Neuronal stem cell (in vitro differentiated cells): ENCODE measurements around the gene SLC9A4. TPM values are rescaled to one million over a fixed set of nuclear protein-coding genes. Genes with fewer than 3 reads are reported as not detected.

Source experiments
- DNase-seq: peaks from one replicate; pipeline ENCODE4 v3.0.0-alpha.2; 2013; ENCODE audit warnings: low spot score
- H2AFZ ChIP-seq: one replicate; pipeline ENCODE4 v1.6.1; 2013; ENCODE audit warnings: mild to moderate bottlenecking, low read length, inconsistent platforms
- H2AK5ac ChIP-seq: 2 replicates; pipeline ENCODE4 v1.6.1; 2013; ENCODE audit warnings: low read depth, mild to moderate bottlenecking, inconsistent platforms, low read length, moderate library complexity, mixed read lengths
- H2BK120ac ChIP-seq: 2 replicates; pipeline ENCODE4 v1.6.1; 2013; ENCODE audit warnings: low read depth, mild to moderate bottlenecking, inconsistent platforms, low read length, moderate library complexity, mixed read lengths
- H2BK12ac ChIP-seq: one replicate; pipeline ENCODE4 v1.6.1; 2013; ENCODE audit warnings: low read length, inconsistent platforms
- H2BK15ac ChIP-seq: 2 replicates; pipeline ENCODE4 v1.6.1; 2013; ENCODE audit warnings: mild to moderate bottlenecking, low read length, inconsistent platforms, mixed read lengths
- H2BK5ac ChIP-seq: one replicate; pipeline ENCODE4 v1.6.1; 2013; ENCODE audit warnings: inconsistent platforms, mild to moderate bottlenecking, low read length, moderate library complexity
- H3K14ac ChIP-seq: one replicate; pipeline ENCODE4 v1.6.1; 2013; ENCODE audit warnings: low read length, inconsistent platforms
- H3K18ac ChIP-seq: 2 replicates; pipeline ENCODE4 v1.6.1; 2013; ENCODE audit warnings: low read length, inconsistent platforms
- H3K23ac ChIP-seq: 2 replicates; pipeline ENCODE4 v1.6.1; 2013; ENCODE audit warnings: low read depth, mild to moderate bottlenecking, mixed read lengths, low read length, inconsistent platforms; ENCODE audit not compliant: poor library complexity
- H3K27ac ChIP-seq: replicated peaks from 3 replicates; pipeline ENCODE4 v1.5.1; 2013; ENCODE audit warnings: low read length, inconsistent platforms
- H3K27me3 ChIP-seq, 3 experiments: 2 replicates each; pipeline ENCODE4 v1.6.1; 2013; ENCODE audit warnings: low read length in 3 of 3, mild to moderate bottlenecking in 2 of 3, inconsistent platforms in 1 of 3, low read depth in 1 of 3, mixed read lengths in 1 of 3, moderate library complexity in 1 of 3; ENCODE audit not compliant: control insufficient read depth in 3 of 3, insufficient read depth in 3 of 3
- H3K36me3 ChIP-seq, 2 donors: replicated peaks in 1 of 2; 2 replicates each; pipeline ENCODE4 v1.6.1; 2013; ENCODE audit warnings: low read length in 2 of 2; ENCODE audit not compliant: control insufficient read depth in 2 of 2, insufficient read depth in 2 of 2
- H3K4ac ChIP-seq: 2 replicates; pipeline ENCODE4 v1.6.1; 2013; ENCODE audit warnings: inconsistent platforms, mild to moderate bottlenecking, low read length, moderate library complexity
- H3K4me1 ChIP-seq, 2 donors: 1 replicate in 1 of 2; 2 replicates in 1 of 2; pipeline ENCODE4 v1.6.1; 2013; ENCODE audit warnings: low read length in 2 of 2, low read depth in 1 of 2; ENCODE audit not compliant: control insufficient read depth in 2 of 2, insufficient read depth in 1 of 2
- H3K4me2 ChIP-seq: one replicate; pipeline ENCODE4 v1.6.1; 2013; ENCODE audit warnings: mild to moderate bottlenecking, low read length, inconsistent platforms; ENCODE audit not compliant: insufficient read depth, poor library complexity, severe bottlenecking
- H3K4me3 ChIP-seq, 2 donors: 2 replicates each; pipeline ENCODE4 v1.5.1; 2013; ENCODE audit warnings: low read length in 2 of 2, mild to moderate bottlenecking in 2 of 2, inconsistent platforms in 1 of 2, moderate library complexity in 1 of 2
- H3K79me1 ChIP-seq: one replicate; pipeline ENCODE4 v1.6.1; 2013; ENCODE audit warnings: low read depth, mild to moderate bottlenecking, inconsistent platforms, low read length, moderate library complexity
- H3K9ac ChIP-seq: one replicate; pipeline ENCODE4 v1.6.1; 2013; ENCODE audit warnings: mild to moderate bottlenecking, low read depth, low read length, inconsistent platforms; ENCODE audit not compliant: poor library complexity
- H3K9me3 ChIP-seq, 2 donors: replicated peaks in 1 of 2; 2 replicates each; pipeline versions ENCODE3 to v1.6.1; 2013; ENCODE audit warnings: low read length in 2 of 2, mild to moderate bottlenecking in 2 of 2, inconsistent platforms in 1 of 2, low read depth in 1 of 2, mixed read lengths in 1 of 2, moderate library complexity in 1 of 2; ENCODE audit not compliant: control insufficient read depth in 2 of 2, insufficient read depth in 1 of 2
- H4K8ac ChIP-seq: one replicate; pipeline ENCODE4 v1.6.1; 2013; ENCODE audit warnings: low read depth, mild to moderate bottlenecking, inconsistent platforms, low read length, moderate library complexity
- H4K91ac ChIP-seq: one replicate; pipeline ENCODE4 v1.6.1; 2013; ENCODE audit warnings: low read length, low read depth, mild to moderate bottlenecking, inconsistent platforms; ENCODE audit not compliant: poor library complexity
- WGBS, 2 donors: extraction: QIAGEN DNeasy Blood & Tissue Kit; methylation state at CpG; one replicate each; pipeline ENCODE4 v1.1.7; 2013; ENCODE audit warnings: missing lambda C conversion rate in 2 of 2, mixed read lengths in 1 of 2; ENCODE audit not compliant: insufficient read length in 2 of 2, insufficient replicate concordance in 1 of 2; ENCODE audit errors: extremely low coverage in 2 of 2; 5-methylcytosine and 5-hydroxymethylcytosine counted together
- polyA plus RNA-seq, 2 experiments: library from polyadenylated mRNA; stranded (reverse); fragments of 200-250 nt; gene quantifications; one replicate each; pipeline ENCODE4 v1.2.3, GENCODE V29; 2013

The SLC9A4 gene, protein sequence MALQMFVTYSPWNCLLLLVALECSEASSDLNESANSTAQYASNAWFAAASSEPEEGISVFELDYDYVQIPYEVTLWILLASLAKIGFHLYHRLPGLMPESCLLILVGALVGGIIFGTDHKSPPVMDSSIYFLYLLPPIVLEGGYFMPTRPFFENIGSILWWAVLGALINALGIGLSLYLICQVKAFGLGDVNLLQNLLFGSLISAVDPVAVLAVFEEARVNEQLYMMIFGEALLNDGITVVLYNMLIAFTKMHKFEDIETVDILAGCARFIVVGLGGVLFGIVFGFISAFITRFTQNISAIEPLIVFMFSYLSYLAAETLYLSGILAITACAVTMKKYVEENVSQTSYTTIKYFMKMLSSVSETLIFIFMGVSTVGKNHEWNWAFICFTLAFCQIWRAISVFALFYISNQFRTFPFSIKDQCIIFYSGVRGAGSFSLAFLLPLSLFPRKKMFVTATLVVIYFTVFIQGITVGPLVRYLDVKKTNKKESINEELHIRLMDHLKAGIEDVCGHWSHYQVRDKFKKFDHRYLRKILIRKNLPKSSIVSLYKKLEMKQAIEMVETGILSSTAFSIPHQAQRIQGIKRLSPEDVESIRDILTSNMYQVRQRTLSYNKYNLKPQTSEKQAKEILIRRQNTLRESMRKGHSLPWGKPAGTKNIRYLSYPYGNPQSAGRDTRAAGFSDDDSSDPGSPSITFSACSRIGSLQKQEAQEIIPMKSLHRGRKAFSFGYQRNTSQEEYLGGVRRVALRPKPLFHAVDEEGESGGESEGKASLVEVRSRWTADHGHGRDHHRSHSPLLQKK
- not detected for polyA plus RNA-seq (2013, experiment 1 of 2)
- polyA plus RNA-seq (2013, experiment 2 of 2): not detected

- Histone ChIP-seq H3K79me1 (no peaks in the 10 kb centered on the region), H3K9ac (no peak within 1 kb of the TSS), H3K23ac (no peak within 1 kb of the TSS), H2BK15ac (no peak within 1 kb of the TSS), H3K14ac (no peak within 1 kb of the TSS), H3K36me3 (no peaks in the 10 kb centered on the region), H2BK5ac (no peak within 1 kb of the TSS), H4K91ac (no peak within 1 kb of the TSS), H2AK5ac (no peak within 1 kb of the TSS), H3K9me3 (no peaks in the 10 kb centered on the region), H4K8ac (no peak within 1 kb of the TSS), H3K27me3 (no peaks in the 10 kb centered on the region), H2AFZ (no peak within 1 kb of the TSS), H3K4me3 (no peak within 1 kb of the TSS), H3K4me2 (no peak within 1 kb of the TSS), H2BK120ac (no peak within 1 kb of the TSS), H2BK12ac (no peak within 1 kb of the TSS), H3K18ac (no peak within 1 kb of the TSS), H3K4ac (no peak within 1 kb of the TSS), H3K27ac (no peak within 1 kb of the TSS), H3K4me1 (no peaks in the 10 kb centered on the region)
- peak; percentile 30 for DNase-seq
- WGBS, 2 donors: no CpG with 5 or more reads among the region's 3 CpGs
Observed at GRCh38 chr2:102473020-102473419, at the start of gene SLC9A4. TSS of gene SLC9A4 (plus strand) at chr2:102473226. CDS start at chr2:102473760, 534 bp downstream.

- Histone ChIP-seq H3K27ac (no peak overlapping the region), H3K9me3 (no peaks in the 10 kb centered on the region), H2BK12ac (no peak overlapping the region), H2BK15ac (no peak overlapping the region), H4K8ac (no peak overlapping the region), H3K9ac (no peak overlapping the region), H2AFZ (no peak overlapping the region), H2AK5ac (no peak overlapping the region), H3K14ac (no peak overlapping the region), H2BK5ac (no peak overlapping the region), H3K27me3 (peaks cover 0 to 4% (median 0%) of the 10 kb centered on the region in 3 experiments), H3K4me1 (no peaks in the 10 kb centered on the region), H3K79me1 (no peaks in the 10 kb centered on the region), H3K4me2 (no peak overlapping the region), H2BK120ac (no peak overlapping the region), H4K91ac (no peak overlapping the region), H3K18ac (no peak overlapping the region), H3K36me3 (no peaks in the 10 kb centered on the region), H3K4me3 (no peak overlapping the region), H3K4ac (no peak overlapping the region), H3K23ac (no peak overlapping the region)
- no peak for DNase-seq
- no CpG with 5 or more reads among the region's 2 CpGs for WGBS, 2 donors
Observed at GRCh38 chr2:102423368-102423767, 49.7 kb upstream of the SLC9A4 start.

DNA sequence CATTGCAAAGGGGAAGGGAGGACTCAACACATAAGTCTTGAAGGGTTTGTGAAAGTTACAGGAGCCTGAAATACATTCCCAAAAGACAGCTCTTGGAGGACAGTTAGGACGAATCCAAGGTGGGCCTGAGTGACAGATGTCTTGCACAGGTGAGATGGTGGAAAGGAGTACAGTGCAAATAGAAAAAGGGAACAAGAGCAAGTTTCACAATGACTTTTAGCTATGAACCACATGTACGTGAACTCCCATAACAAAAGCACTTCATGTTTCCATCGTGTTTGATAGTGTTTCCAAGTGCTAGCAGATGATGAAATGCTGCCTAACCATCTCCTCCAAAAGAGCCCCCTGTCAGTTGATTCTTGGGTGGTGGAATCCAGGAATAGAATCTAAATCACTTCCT lies 48.3 kb upstream of the SLC9A4 start:
- Histone ChIP-seq H3K36me3 (no peaks in the 10 kb centered on the region), H3K9me3 (no peaks in the 10 kb centered on the region), H3K4me3 (no peak overlapping the region), H3K4me1 (no peaks in the 10 kb centered on the region), H3K14ac (no peak overlapping the region), H3K23ac (no peak overlapping the region), H3K9ac (no peak overlapping the region), H3K4ac (no peak overlapping the region), H4K91ac (no peak overlapping the region), H2BK15ac (no peak overlapping the region), H3K27me3 (peaks cover 0 to 4% (median 0%) of the 10 kb centered on the region in 3 experiments), H2AK5ac (no peak overlapping the region), H4K8ac (no peak overlapping the region), H3K18ac (no peak overlapping the region), H2BK120ac (no peak overlapping the region), H3K27ac (no peak overlapping the region), H2AFZ (no peak overlapping the region), H2BK5ac (no peak overlapping the region), H2BK12ac (no peak overlapping the region), H3K79me1 (no peaks in the 10 kb centered on the region), H3K4me2 (no peak overlapping the region)
- no CpG with 5 or more reads among the region's 3 CpGs for WGBS, 2 donors
- no peak for DNase-seq
